GM12891 (cell line): Measurements from ENCODE around the gene UCK2.
A peak's percentile ranks its signal among the peaks of the same experiment; 100 is the strongest.

Experiments used
- DNase-seq: peaks from one replicate; pipeline ENCODE4 v3.0.0; 2011; ENCODE audit warnings: low spot score; ENCODE audit not compliant: insufficient read length
- FAIRE-seq: peaks from 2 replicates; lab custom pipeline; 2011; peaks lifted over from hg19 to GRCh38; lab: Jason Lieb, UNC
- PAX5 ChIP-seq: IDR thresholded peaks from 2 replicates; pipeline ENCODE4 v1.6.1; 2011; ENCODE audit warnings: low read length, moderate library complexity, mild to moderate bottlenecking; ENCODE audit not compliant: insufficient read depth, severe bottlenecking
- POLR2A ChIP-seq: IDR thresholded peaks from 2 replicates; pipeline ENCODE4 v1.6.1; 2011; ENCODE audit warnings: low read depth, low read length, control low read depth
- POLR2AphosphoS5 ChIP-seq: IDR thresholded peaks from 2 replicates; pipeline ENCODE4 v1.6.1; 2011; ENCODE audit warnings: low read depth, low read length, control low read depth
- POU2F2 ChIP-seq: IDR thresholded peaks from 2 replicates; pipeline ENCODE4 v1.6.1; 2011; ENCODE audit warnings: low read depth, mild to moderate bottlenecking, control low read depth, low read length, moderate library complexity
- SPI1 ChIP-seq: IDR thresholded peaks from 2 replicates; pipeline ENCODE4 v1.6.1; 2011; ENCODE audit warnings: low read depth, low read length, control low read depth
- TAF1 ChIP-seq: IDR thresholded peaks from 2 replicates; pipeline ENCODE4 v1.6.1; 2011; ENCODE audit warnings: low read depth, low read length, control low read depth

Gene UCK2

GRCh38 chr1:165844933-165845332 lies 17.5 kb downstream of the UCK2 start:
- no peak for TF ChIP-seq POLR2AphosphoS5
- no peak for TF ChIP-seq SPI1
- no peak for TF ChIP-seq POU2F2
- no peak for TF ChIP-seq TAF1
- no peak for TF ChIP-seq PAX5
- no peak for TF ChIP-seq POLR2A
- FAIRE-seq, result no peak
- DNase-seq, result no peak

- DNase-seq (no peak), FAIRE-seq (no peak)
- TF ChIP-seq POU2F2, result no peak
- TF ChIP-seq PAX5, result no peak
- no peak for TF ChIP-seq TAF1
- no peak for TF ChIP-seq POLR2A
- no peak for TF ChIP-seq SPI1
- no peak for TF ChIP-seq POLR2AphosphoS5
Observed at GRCh38 chr1:165845569-165845968, 18.2 kb downstream of the UCK2 start.

GRCh38 chr1:165845992-165846748 lies 18.8 kb downstream of the UCK2 start:
- FAIRE-seq (no peak), DNase-seq (no peak)
- no peak for TF ChIP-seq POLR2A
- TF ChIP-seq SPI1, result no peak
- no peak for TF ChIP-seq PAX5
- TF ChIP-seq POU2F2, result no peak
- TF ChIP-seq POLR2AphosphoS5, result no peak
- TF ChIP-seq TAF1, result no peak

- FAIRE-seq, result no peak
- TF ChIP-seq SPI1 (no peak), POU2F2 (no peak), POLR2A (no peak), PAX5 (no peak), TAF1 (no peak), POLR2AphosphoS5 (no peak)
- no peak for DNase-seq
Observed at GRCh38 chr1:165847486-165847885, 20.1 kb downstream of the UCK2 start.

GRCh38 chr1:165849353-165850133 lies 22.1 kb downstream of the UCK2 start:
- no peak for DNase-seq
- no peak for FAIRE-seq
- TF ChIP-seq PAX5, result no peak
- TF ChIP-seq SPI1, result no peak
- TF ChIP-seq POLR2A, result no peak
- no peak for TF ChIP-seq POLR2AphosphoS5
- TF ChIP-seq TAF1, result no peak
- no peak for TF ChIP-seq POU2F2

- TF ChIP-seq POU2F2, result no peak
- TF ChIP-seq SPI1, result no peak
- no peak for TF ChIP-seq PAX5
- no peak for TF ChIP-seq POLR2A
- no peak for TF ChIP-seq POLR2AphosphoS5
- TF ChIP-seq TAF1, result no peak
- FAIRE-seq, result peak; percentile 33
- no peak for DNase-seq
Observed at GRCh38 chr1:165851034-165851658, 23.7 kb downstream of the UCK2 start.

GRCh38 chr1:165852871-165853270 lies 25.5 kb downstream of the UCK2 start:
- FAIRE-seq, result no peak
- DNase-seq, result no peak
- TF ChIP-seq POLR2A, result no peak
- TF ChIP-seq PAX5, result no peak
- no peak for TF ChIP-seq POU2F2
- TF ChIP-seq POLR2AphosphoS5, result no peak
- no peak for TF ChIP-seq TAF1
- no peak for TF ChIP-seq SPI1

GRCh38 chr1:165853528-165854075 lies 26.2 kb downstream of the UCK2 start:
- DNase-seq, result no peak
- FAIRE-seq, result no peak
- TF ChIP-seq TAF1, result no peak
- TF ChIP-seq POLR2A, result no peak
- no peak for TF ChIP-seq PAX5
- no peak for TF ChIP-seq SPI1
- TF ChIP-seq POLR2AphosphoS5, result no peak
- TF ChIP-seq POU2F2, result no peak

- FAIRE-seq (peak; percentile 81), DNase-seq (no peak)
- TF ChIP-seq POLR2AphosphoS5 (no peak), SPI1 (no peak), PAX5 (no peak), TAF1 (no peak), POLR2A (no peak), POU2F2 (no peak)
Observed at GRCh38 chr1:165854101-165854845, 26.9 kb downstream of the UCK2 start.
